Parathyroid adenoma (tissue), 2 donors: ENCODE data around the gene AGBL1.
"Not testable (repeated sequence)": the region's sequence is repeated elsewhere in the genome, so short reads cannot be mapped to it uniquely, and the experiment has no call there.

Source experiments
- H2AFZ ChIP-seq: fragments of 300-600 bp; sonication (generic); one replicate; pipeline ENCODE4 v1.7.0; 2017; ENCODE audit warnings: antibody characterized with exemption, mild to moderate bottlenecking
- H3K27ac ChIP-seq: fragments of 300-600 bp; sonication (generic); one replicate; pipeline ENCODE4 v1.7.0; 2017
- H3K27me3 ChIP-seq: fragments of 300-600 bp; sonication (generic); one replicate; pipeline ENCODE4 v1.7.0; 2017; ENCODE audit warnings: low read length; ENCODE audit not compliant: control insufficient read depth, insufficient read depth
- H3K36me3 ChIP-seq: fragments of 300-600 bp; sonication (generic); one replicate; pipeline ENCODE4 v1.7.0; 2017; ENCODE audit warnings: low read length; ENCODE audit not compliant: control insufficient read depth, insufficient read depth
- H3K4me1 ChIP-seq: fragments of 300-600 bp; sonication (generic); one replicate; pipeline ENCODE4 v1.7.0; 2017; ENCODE audit warnings: control low read depth
- H3K4me2 ChIP-seq: fragments of 300-600 bp; sonication (generic); one replicate; pipeline ENCODE4 v1.7.0; 2017; ENCODE audit warnings: low read length
- H3K4me3 ChIP-seq: fragments of 300-600 bp; sonication (generic); one replicate; pipeline ENCODE4 v1.7.0; 2017; ENCODE audit warnings: low read depth, low read length
- H3K79me2 ChIP-seq: fragments of 300-600 bp; sonication (generic); one replicate; pipeline ENCODE4 v1.7.0; 2017; ENCODE audit warnings: control low read depth
- H3K9ac ChIP-seq: fragments of 300-600 bp; sonication (generic); one replicate; pipeline ENCODE4 v1.7.0; 2017; ENCODE audit warnings: mild to moderate bottlenecking
- H3K9me3 ChIP-seq: fragments of 300-600 bp; sonication (generic); one replicate; pipeline ENCODE4 v1.7.0; 2017; ENCODE audit warnings: low read length; ENCODE audit not compliant: control insufficient read depth
- CTCF ChIP-seq: fragments of 300-600 bp; sonication (generic); IDR thresholded peaks from one replicate; pipeline ENCODE4 v1.7.0; 2017; ENCODE audit warnings: antibody characterized with exemption, mild to moderate bottlenecking
- donor health status: primary hyperparathyroidism.

AGBL1 gene

GRCh38 chr15:87032295-87032694, 952.6 kb downstream of the AGBL1 start:
- Histone ChIP-seq H3K79me2 (no peaks in the 10 kb centered on the region), H3K4me2 (no peak overlapping the region), H3K27ac (no peak overlapping the region), H3K36me3 (no peaks in the 10 kb centered on the region), H2AFZ (no peak overlapping the region), H3K9me3 (no peaks in the 10 kb centered on the region), H3K4me1 (no peaks in the 10 kb centered on the region), H3K4me3 (no peak overlapping the region), H3K9ac (no peak overlapping the region), H3K27me3 (no peaks in the 10 kb centered on the region)
- no peak for TF ChIP-seq CTCF

GRCh38 chr15:87033056-87033455, 953.4 kb downstream of the AGBL1 start:
- Histone ChIP-seq H3K79me2 (no peaks in the 10 kb centered on the region), H3K36me3 (no peaks in the 10 kb centered on the region), H3K4me2 (no peak overlapping the region), H3K27me3 (no peaks in the 10 kb centered on the region), H3K9ac (no peak overlapping the region), H3K4me3 (no peak overlapping the region), H3K9me3 (no peaks in the 10 kb centered on the region), H2AFZ (no peak overlapping the region), H3K27ac (no peak overlapping the region), H3K4me1 (no peaks in the 10 kb centered on the region)
- no peak for TF ChIP-seq CTCF

GRCh38 chr15:87034886-87035285, 955.2 kb downstream of the AGBL1 start:
- Histone ChIP-seq H3K79me2 (no peaks in the 10 kb centered on the region), H3K4me1 (no peaks in the 10 kb centered on the region), H3K36me3 (no peaks in the 10 kb centered on the region), H2AFZ (no peak overlapping the region), H3K4me2 (no peak overlapping the region), H3K27ac (no peak overlapping the region), H3K9me3 (no peaks in the 10 kb centered on the region), H3K4me3 (no peak overlapping the region), H3K9ac (no peak overlapping the region), H3K27me3 (no peaks in the 10 kb centered on the region)
- no peak for TF ChIP-seq CTCF

- H3K4me2 ChIP-seq, result no peak overlapping the region
- H3K79me2 ChIP-seq, result no peaks in the 10 kb centered on the region
- H3K27ac ChIP-seq, result no peak overlapping the region
- H2AFZ ChIP-seq, result no peak overlapping the region
- no peaks in the 10 kb centered on the region for H3K4me1 ChIP-seq
- H3K9me3 ChIP-seq, result no peaks in the 10 kb centered on the region
- H3K36me3 ChIP-seq, result no peaks in the 10 kb centered on the region
- H3K4me3 ChIP-seq, result no peak overlapping the region
- no peak for TF ChIP-seq CTCF
- H3K27me3 ChIP-seq, result no peaks in the 10 kb centered on the region
- H3K9ac ChIP-seq, result no peak overlapping the region
These were observed 958.7 kb downstream of the AGBL1 start for GRCh38 chr15:87038404-87038803.

GRCh38 chr15:87042619-87043018, 962.9 kb downstream of the AGBL1 start:
- not testable (repeated sequence) for H3K9me3 ChIP-seq, H3K36me3 ChIP-seq, H2AFZ ChIP-seq, H3K4me2 ChIP-seq, H3K4me1 ChIP-seq, H3K79me2 ChIP-seq, H3K27ac ChIP-seq, H3K27me3 ChIP-seq, H3K4me3 ChIP-seq, H3K9ac ChIP-seq
